Measurements from ENCODE around the gene PPP1R3D. TPM values are rescaled to one million over a fixed set of nuclear protein-coding genes. Genes with fewer than 3 reads are reported as not detected.

The PPP1R3D gene
- total and polyA plus RNA-seq, 2 of the 13 experiments (the other 11 are each of a cell fraction or from before 2014, with no cell fraction given), result 1.2 to 3.7 TPM

DNA sequence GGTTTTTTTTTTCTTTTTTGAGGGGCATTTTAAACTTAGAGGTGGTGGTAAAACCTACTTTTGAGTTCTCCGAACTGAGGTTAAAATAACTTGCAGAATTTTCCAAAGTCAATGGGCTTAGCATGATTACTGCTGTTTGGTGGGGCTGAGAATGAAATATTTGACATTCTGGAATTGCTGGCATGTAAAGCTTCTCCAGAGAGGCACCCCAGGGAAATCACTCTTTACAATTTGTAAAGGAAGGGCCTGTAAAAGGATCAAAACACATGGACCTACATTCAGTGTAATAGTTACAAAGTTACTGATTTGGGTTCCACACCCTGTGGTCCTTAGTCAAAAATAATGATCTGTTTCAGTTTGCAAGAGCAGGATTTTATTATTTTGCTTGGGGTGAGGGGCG is 5.6 kb upstream of the PPP1R3D start (continued):
- TF ChIP-seq, protein P1, sequence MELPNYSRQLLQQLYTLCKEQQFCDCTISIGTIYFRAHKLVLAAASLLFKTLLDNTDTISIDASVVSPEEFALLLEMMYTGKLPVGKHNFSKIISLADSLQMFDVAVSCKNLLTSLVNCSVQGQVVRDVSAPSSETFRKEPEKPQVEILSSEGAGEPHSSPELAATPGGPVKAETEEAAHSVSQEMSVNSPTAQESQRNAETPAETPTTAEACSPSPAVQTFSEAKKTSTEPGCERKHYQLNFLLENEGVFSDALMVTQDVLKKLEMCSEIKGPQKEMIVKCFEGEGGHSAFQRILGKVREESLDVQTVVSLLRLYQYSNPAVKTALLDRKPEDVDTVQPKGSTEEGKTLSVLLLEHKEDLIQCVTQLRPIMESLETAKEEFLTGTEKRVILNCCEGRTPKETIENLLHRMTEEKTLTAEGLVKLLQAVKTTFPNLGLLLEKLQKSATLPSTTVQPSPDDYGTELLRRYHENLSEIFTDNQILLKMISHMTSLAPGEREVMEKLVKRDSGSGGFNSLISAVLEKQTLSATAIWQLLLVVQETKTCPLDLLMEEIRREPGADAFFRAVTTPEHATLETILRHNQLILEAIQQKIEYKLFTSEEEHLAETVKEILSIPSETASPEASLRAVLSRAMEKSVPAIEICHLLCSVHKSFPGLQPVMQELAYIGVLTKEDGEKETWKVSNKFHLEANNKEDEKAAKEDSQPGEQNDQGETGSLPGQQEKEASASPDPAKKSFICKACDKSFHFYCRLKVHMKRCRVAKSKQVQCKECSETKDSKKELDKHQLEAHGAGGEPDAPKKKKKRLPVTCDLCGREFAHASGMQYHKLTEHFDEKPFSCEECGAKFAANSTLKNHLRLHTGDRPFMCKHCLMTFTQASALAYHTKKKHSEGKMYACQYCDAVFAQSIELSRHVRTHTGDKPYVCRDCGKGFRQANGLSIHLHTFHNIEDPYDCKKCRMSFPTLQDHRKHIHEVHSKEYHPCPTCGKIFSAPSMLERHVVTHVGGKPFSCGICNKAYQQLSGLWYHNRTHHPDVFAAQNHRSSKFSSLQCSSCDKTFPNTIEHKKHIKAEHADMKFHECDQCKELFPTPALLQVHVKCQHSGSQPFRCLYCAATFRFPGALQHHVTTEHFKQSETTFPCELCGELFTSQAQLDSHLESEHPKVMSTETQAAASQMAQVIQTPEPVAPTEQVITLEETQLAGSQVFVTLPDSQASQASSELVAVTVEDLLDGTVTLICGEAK (IDR thresholded peaks at IDR 0.05), result no peak
- TF ChIP-seq, protein P1 (CRISPR knock-in tag; IDR thresholded peaks at IDR 0.05), result no peak
- TF ChIP-seq, protein P2, sequence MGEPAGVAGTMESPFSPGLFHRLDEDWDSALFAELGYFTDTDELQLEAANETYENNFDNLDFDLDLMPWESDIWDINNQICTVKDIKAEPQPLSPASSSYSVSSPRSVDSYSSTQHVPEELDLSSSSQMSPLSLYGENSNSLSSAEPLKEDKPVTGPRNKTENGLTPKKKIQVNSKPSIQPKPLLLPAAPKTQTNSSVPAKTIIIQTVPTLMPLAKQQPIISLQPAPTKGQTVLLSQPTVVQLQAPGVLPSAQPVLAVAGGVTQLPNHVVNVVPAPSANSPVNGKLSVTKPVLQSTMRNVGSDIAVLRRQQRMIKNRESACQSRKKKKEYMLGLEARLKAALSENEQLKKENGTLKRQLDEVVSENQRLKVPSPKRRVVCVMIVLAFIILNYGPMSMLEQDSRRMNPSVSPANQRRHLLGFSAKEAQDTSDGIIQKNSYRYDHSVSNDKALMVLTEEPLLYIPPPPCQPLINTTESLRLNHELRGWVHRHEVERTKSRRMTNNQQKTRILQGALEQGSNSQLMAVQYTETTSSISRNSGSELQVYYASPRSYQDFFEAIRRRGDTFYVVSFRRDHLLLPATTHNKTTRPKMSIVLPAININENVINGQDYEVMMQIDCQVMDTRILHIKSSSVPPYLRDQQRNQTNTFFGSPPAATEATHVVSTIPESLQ (CRISPR knock-in tag; conservative IDR thresholded peaks at IDR 0.05), result no peak
- TF ChIP-seq, protein P3, sequence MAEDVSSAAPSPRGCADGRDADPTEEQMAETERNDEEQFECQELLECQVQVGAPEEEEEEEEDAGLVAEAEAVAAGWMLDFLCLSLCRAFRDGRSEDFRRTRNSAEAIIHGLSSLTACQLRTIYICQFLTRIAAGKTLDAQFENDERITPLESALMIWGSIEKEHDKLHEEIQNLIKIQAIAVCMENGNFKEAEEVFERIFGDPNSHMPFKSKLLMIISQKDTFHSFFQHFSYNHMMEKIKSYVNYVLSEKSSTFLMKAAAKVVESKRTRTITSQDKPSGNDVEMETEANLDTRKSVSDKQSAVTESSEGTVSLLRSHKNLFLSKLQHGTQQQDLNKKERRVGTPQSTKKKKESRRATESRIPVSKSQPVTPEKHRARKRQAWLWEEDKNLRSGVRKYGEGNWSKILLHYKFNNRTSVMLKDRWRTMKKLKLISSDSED (CRISPR knock-in tag; IDR thresholded peaks at IDR 0.05), result no peak
- TF ChIP-seq SOX13 (IDR thresholded peaks at IDR 0.05) (no peak), SOX13 (CRISPR knock-in tag; conservative IDR thresholded peaks at IDR 0.05 in 1 of 2, IDR thresholded peaks at IDR 0.05 in 1 of 2) (no peak), JUN (CRISPR knock-in tag; IDR thresholded peaks at IDR 0.05) (no peak)
- TF ChIP-seq, protein P4, sequence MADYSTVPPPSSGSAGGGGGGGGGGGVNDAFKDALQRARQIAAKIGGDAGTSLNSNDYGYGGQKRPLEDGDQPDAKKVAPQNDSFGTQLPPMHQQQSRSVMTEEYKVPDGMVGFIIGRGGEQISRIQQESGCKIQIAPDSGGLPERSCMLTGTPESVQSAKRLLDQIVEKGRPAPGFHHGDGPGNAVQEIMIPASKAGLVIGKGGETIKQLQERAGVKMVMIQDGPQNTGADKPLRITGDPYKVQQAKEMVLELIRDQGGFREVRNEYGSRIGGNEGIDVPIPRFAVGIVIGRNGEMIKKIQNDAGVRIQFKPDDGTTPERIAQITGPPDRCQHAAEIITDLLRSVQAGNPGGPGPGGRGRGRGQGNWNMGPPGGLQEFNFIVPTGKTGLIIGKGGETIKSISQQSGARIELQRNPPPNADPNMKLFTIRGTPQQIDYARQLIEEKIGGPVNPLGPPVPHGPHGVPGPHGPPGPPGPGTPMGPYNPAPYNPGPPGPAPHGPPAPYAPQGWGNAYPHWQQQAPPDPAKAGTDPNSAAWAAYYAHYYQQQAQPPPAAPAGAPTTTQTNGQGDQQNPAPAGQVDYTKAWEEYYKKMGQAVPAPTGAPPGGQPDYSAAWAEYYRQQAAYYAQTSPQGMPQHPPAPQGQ (CRISPR knock-in tag; IDR thresholded peaks at IDR 0.05; ENCODE audit: borderline replicate concordance), result no peak

All from HepG2 (cell line).